Transverse colon (tissue), 4 donors: Measurements from ENCODE around the gene ZNF324. TPM values are rescaled to one million over a fixed set of nuclear protein-coding genes. Genes with fewer than 3 reads are reported as not detected.

Experiments used
- DNase-seq: peaks from one replicate; pipeline ENCODE4 v3.0.0-alpha.2; 2019
- H3K27ac ChIP-seq, 4 donors: fragments of 200-600 bp; sonication (generic); 2 replicates each; pipeline ENCODE4 v1.5.1; 2016 to 2018; ENCODE audit warnings: inconsistent platforms in 4 of 4
- H3K27me3 ChIP-seq: fragments of 200-600 bp; sonication (generic); 2 replicates; pipeline ENCODE4 v1.5.1; 2017; ENCODE audit warnings: inconsistent platforms
- H3K36me3 ChIP-seq, 4 donors: fragments of 200-600 bp; sonication (generic); 2 replicates each; pipeline ENCODE4 v1.5.1; 2017 to 2019; ENCODE audit warnings: inconsistent platforms in 4 of 4
- H3K4me1 ChIP-seq, 4 donors: fragments of 200-600 bp; sonication (generic); 2 replicates each; pipeline ENCODE4 v1.5.1; 2017 to 2020; ENCODE audit warnings: inconsistent platforms in 4 of 4
- H3K4me3 ChIP-seq, 4 donors: fragments of 200-600 bp; sonication (generic); 1 replicate in 1 of 4; 2 replicates in 3 of 4; pipeline versions ENCODE4 v1.5.1 to v1.6.1; 2017 to 2019; ENCODE audit warnings: inconsistent platforms in 4 of 4
- H3K9me3 ChIP-seq, 2 donors: fragments of 200-600 bp; sonication (generic); 2 replicates each; pipeline ENCODE4 v1.5.1; 2017 to 2019; ENCODE audit warnings: inconsistent platforms in 2 of 2
- CTCF ChIP-seq, 5 experiments: fragments of 200-600 bp in 3 of 5; fragments of 450-650 bp in 2 of 5; sonication (generic) in 3 of 5; IDR thresholded peaks; 1 replicate in 2 of 5; 2 replicates in 3 of 5; pipeline ENCODE4 v1.5.1; 2016 to 2017; ENCODE audit warnings: antibody characterized with exemption in 5 of 5, inconsistent platforms in 3 of 5, mild to moderate bottlenecking in 2 of 5, moderate library complexity in 1 of 5
- EP300 ChIP-seq: sonication (generic); formaldehyde crosslinking; IDR thresholded peaks from one replicate; pipeline ENCODE4 v1.6.1; 2017; ENCODE audit warnings: antibody characterized with exemption, low read depth
- POLR2A ChIP-seq: fragments of 450-650 bp; IDR thresholded peaks from one replicate; pipeline ENCODE4 v1.6.1; 2016; ENCODE audit warnings: antibody characterized with exemption, mild to moderate bottlenecking, moderate library complexity
- POLR2AphosphoS5 ChIP-seq, 3 donors: sonication (generic); formaldehyde crosslinking; IDR thresholded peaks; one replicate each; pipeline ENCODE4 v1.6.1; 2016; ENCODE audit warnings: antibody characterized with exemption in 3 of 3
- WGBS, 2 donors: methylation state at CpG; one replicate each; pipeline ENCODE4 v1.1.5; 2018; ENCODE audit warnings: low coverage in 1 of 2; 5-methylcytosine and 5-hydroxymethylcytosine counted together
- in situ Hi-C, 4 donors: fragments of 200-750 bp; cut with MboI; loops; one replicate each; pipeline versions ENCODE4 v1.15.0 to v1.15.1; 2017; ENCODE audit warnings: low sequenced_read_pairs in 3 of 4, low pct_ligation_motif_present in 1 of 4, low pct_unique_long_range_greater_than_20kb in 1 of 4
- intact Hi-C: fragments of 100-400 bp; cut with DNase I; formaldehyde crosslinking; loops from one replicate; pipeline ENCODE4 v1.15.1; 2023; ENCODE audit warnings: low total_unique reads
- total RNA-seq, 4 donors: library from RNA; depleted of rRNA; stranded (reverse); fragments of >200 nt; gene quantifications; one replicate each; pipeline ENCODE4 v1.1.0, GENCODE V29; 2016

ZNF324 gene
- total RNA-seq, 4 donors from 2014 or later: 9.4 to 27.5 (median 24.5) TPM

- H3K4me1 ChIP-seq: peaks cover 25 to 43% (median 34%) of the 10 kb centered on the region in 4 donors
- H3K4me3 ChIP-seq: peak overlapping the region; percentile 15 to 43 (median 36)
- DNase-seq: peak; percentile 94
- 9% methylated on average over 65 of the region's 66 CpGs; no CpG with 5 or more reads in 1 of the 2 donors for WGBS, 2 donors
- in situ Hi-C loops (no loop called here), intact Hi-C loops (no loop called here)
- TF ChIP-seq CTCF (IDR thresholded peaks at IDR 0.05): peak; percentile 75 to 95 (median 94)
- TF ChIP-seq POLR2AphosphoS5 (IDR thresholded peaks at IDR 0.05): peak in 2 of 3 donors; percentile 74 to 80
- TF ChIP-seq POLR2A: peak; percentile 21
- TF ChIP-seq EP300: no peak
- H3K27me3 ChIP-seq: no peaks in the 10 kb centered on the region
- peak overlapping the region; percentile 48 to 84 (median 80) for H3K27ac ChIP-seq
- no peaks in the 10 kb centered on the region for H3K9me3 ChIP-seq
- H3K36me3 ChIP-seq: peaks cover 0 to 6% (median 0%) of the 10 kb centered on the region in 4 donors
Observed at GRCh38 chr19:58513694-58514563, 47.0 kb downstream of the ZNF324 start.

- Histone ChIP-seq H3K27me3 (no peaks in the 10 kb centered on the region), H3K27ac (peak overlapping the region; percentile 48 to 84 (median 80)), H3K9me3 (no peaks in the 10 kb centered on the region), H3K4me3 (peak overlapping the region in 3 of 4 donors; percentile 15 to 43 (median 35)), H3K4me1 (peaks cover 25 to 43% (median 35%) of the 10 kb centered on the region in 4 donors), H3K36me3 (peaks cover 0 to 6% (median 0%) of the 10 kb centered on the region in 4 donors)
- in situ Hi-C loops (no loop called here), intact Hi-C loops (no loop called here)
- WGBS, 2 donors: 66% methylated on average over 3 of the region's 3 CpGs; no CpG with 5 or more reads in 1 of the 2 donors
- TF ChIP-seq EP300: no peak
- DNase-seq: no peak
Observed at GRCh38 chr19:58514564-58515022, 47.7 kb downstream of the ZNF324 start.

GRCh38 chr19:58515259-58515658 lies 48.4 kb downstream of the ZNF324 start:
- H3K27ac ChIP-seq: no peak overlapping the region
- TF ChIP-seq POLR2AphosphoS5 (IDR thresholded peaks at IDR 0.05) (no peak), EP300 (no peak), CTCF (IDR thresholded peaks at IDR 0.05) (no peak)
- in situ Hi-C loops (no loop called here), intact Hi-C loops (no loop called here)
- no peak for DNase-seq
- 95 to 100% methylated on average over 2 of the region's 2 CpGs for WGBS, 2 donors
- peaks cover 0 to 6% (median 0%) of the 10 kb centered on the region in 4 donors for H3K36me3 ChIP-seq
- H3K4me3 ChIP-seq: no peak overlapping the region
- peaks cover 26 to 45% (median 38%) of the 10 kb centered on the region in 4 donors for H3K4me1 ChIP-seq
- H3K27me3 ChIP-seq: no peaks in the 10 kb centered on the region
- H3K9me3 ChIP-seq: no peaks in the 10 kb centered on the region

GRCh38 chr19:58516246-58516836 lies 49.5 kb downstream of the ZNF324 start:
- intact Hi-C loops: no loop called here
- H3K4me3 ChIP-seq: no peak overlapping the region

More at GRCh38 chr19:58516246-58516836, 49.5 kb downstream of the ZNF324 start:
- DNase-seq: no peak
- H3K27me3 ChIP-seq: no peaks in the 10 kb centered on the region
- H3K27ac ChIP-seq: no peak overlapping the region
- peaks cover 30 to 50% (median 43%) of the 10 kb centered on the region in 4 donors for H3K4me1 ChIP-seq
- TF ChIP-seq EP300 (no peak), CTCF (IDR thresholded peaks at IDR 0.05) (no peak), POLR2A (no peak), POLR2AphosphoS5 (IDR thresholded peaks at IDR 0.05) (no peak)
- WGBS, 2 donors: 88% methylated on average over 25 of the region's 25 CpGs; no CpG with 5 or more reads in 1 of the 2 donors
- no peaks in the 10 kb centered on the region for H3K9me3 ChIP-seq
- in situ Hi-C loops: no loop called here
- H3K36me3 ChIP-seq: peaks cover 0 to 6% (median 0%) of the 10 kb centered on the region in 4 donors
